Measurements from ENCODE around the gene ACP1.

ACP1 gene

DNA sequence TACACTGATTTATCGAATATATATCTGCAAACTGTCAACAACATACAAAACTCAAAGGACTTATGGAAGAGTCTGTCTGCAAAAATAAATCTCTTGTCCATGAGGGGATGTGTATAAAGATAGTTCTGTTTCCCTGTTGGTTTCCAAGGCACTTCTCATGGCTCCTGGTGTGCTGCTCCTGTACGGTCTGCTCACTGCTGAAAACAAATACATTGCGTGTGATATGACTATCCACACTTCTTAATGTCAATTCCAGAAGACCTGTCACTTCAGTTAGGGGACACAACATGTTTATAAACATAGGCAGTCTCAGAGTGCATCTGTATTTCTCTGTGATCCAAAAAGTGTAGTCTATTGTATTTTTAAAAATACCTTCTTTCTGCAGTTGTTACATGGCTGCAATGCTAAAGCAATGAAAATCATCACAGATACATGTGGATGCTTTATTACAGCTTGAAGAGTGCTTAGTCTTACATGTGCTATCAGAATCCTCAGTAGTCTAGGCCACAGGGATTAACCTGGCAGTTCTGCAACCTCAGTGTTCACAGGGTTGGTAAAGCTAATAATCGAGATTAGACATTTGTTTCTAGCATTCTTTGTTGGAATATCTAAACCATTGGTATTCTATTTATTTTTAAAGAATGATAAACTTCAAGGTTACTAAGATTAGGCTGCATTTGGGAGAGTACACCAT, 15.4 kb downstream of the ACP1 start:
- FAIRE-seq, result no peak
- no peak for DNase-seq (ENCODE audit: insufficient read length, low spot score)
- TF ChIP-seq, protein P1, sequence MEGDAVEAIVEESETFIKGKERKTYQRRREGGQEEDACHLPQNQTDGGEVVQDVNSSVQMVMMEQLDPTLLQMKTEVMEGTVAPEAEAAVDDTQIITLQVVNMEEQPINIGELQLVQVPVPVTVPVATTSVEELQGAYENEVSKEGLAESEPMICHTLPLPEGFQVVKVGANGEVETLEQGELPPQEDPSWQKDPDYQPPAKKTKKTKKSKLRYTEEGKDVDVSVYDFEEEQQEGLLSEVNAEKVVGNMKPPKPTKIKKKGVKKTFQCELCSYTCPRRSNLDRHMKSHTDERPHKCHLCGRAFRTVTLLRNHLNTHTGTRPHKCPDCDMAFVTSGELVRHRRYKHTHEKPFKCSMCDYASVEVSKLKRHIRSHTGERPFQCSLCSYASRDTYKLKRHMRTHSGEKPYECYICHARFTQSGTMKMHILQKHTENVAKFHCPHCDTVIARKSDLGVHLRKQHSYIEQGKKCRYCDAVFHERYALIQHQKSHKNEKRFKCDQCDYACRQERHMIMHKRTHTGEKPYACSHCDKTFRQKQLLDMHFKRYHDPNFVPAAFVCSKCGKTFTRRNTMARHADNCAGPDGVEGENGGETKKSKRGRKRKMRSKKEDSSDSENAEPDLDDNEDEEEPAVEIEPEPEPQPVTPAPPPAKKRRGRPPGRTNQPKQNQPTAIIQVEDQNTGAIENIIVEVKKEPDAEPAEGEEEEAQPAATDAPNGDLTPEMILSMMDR (IDR thresholded peaks at IDR 0.05; ENCODE audit: insufficient read depth, missing control alignments), result no peak

GRCh38 chr2:280650-281110, 15.9 kb downstream of the ACP1 start:
- no peak for FAIRE-seq
- TF ChIP-seq, protein P1 (IDR thresholded peaks at IDR 0.05; ENCODE audit: insufficient read depth, missing control alignments), result no peak
- DNase-seq (ENCODE audit: insufficient read length, low spot score), result no peak

DNA sequence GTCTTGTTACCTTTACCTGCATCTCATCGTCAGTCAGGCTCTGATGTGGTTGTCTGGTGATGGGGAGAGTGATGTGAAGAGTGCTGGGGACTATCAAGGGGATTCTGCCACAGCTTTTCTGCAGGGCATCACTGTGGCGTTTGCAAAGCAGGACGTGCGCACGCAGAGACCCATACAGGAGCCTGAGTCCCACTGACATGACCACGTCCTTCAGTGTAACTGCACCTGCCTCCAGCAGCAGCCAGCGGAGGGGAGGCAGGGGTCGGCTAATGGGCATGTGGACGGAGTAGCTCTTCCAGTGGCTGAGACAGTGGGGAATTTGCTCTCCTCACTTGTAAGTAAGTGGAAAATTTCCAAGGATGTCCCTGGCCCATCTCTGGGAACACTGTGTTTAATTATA, 16.6 kb downstream of the ACP1 start:
- TF ChIP-seq, protein P1 (IDR thresholded peaks at IDR 0.05; ENCODE audit: insufficient read depth, missing control alignments), result no peak
- DNase-seq (ENCODE audit: insufficient read length, low spot score) (no peak), FAIRE-seq (no peak)

GRCh38 chr2:282371-283263, 17.9 kb downstream of the ACP1 start:
- no peak for DNase-seq (ENCODE audit: insufficient read length, low spot score)
- TF ChIP-seq, protein P1 (IDR thresholded peaks at IDR 0.05; ENCODE audit: insufficient read depth, missing control alignments), result no peak
- no peak for FAIRE-seq

DNA sequence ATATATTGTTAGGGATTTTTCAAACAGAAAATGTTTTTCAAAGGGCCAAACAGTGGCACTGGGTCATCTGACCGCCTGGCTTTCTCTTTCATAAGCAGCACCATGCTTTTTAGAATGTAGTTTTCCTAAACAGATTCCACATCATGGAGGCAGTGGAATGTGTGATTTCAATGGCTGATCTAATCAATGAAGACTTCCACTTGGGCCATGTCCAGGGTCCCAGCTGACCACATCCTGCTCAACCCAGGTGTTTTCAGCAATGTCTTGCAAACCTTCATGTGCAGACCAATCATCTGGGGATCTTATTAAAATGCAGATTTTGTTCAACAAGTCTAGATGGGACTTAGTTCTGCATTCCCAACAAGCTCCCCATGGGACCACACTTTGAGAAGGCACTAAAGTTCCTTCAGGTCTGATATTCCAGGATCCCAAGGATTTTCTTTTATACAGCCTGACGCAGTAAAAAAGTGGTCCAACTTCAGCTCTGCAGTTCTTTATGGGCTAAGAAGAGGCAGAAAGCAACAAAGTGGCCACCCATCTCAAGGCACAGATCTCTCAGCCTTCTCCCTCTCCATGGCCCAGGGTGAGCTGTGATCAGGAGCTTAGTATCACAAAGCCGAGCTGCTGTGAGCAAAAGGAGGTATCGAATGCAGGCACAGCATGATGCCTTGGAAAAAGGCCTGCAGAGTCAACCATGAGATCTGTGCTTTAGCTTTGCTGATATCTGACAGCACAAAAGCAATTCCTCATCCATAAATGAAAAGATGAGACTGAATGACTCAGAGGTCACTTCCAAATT, 19.4 kb downstream of the ACP1 start:
- TF ChIP-seq, protein P1 (IDR thresholded peaks at IDR 0.05; ENCODE audit: insufficient read depth, missing control alignments), result no peak
- FAIRE-seq, result no peak
- DNase-seq (ENCODE audit: insufficient read length, low spot score), result no peak

GRCh38 chr2:284896-285492, 20.2 kb downstream of the ACP1 start:
- DNase-seq (ENCODE audit: insufficient read length, low spot score) (no peak), FAIRE-seq (no peak)

More at GRCh38 chr2:284896-285492, 20.2 kb downstream of the ACP1 start:
- TF ChIP-seq, protein P1 (IDR thresholded peaks at IDR 0.05; ENCODE audit: insufficient read depth, missing control alignments), result no peak

All from D721Med (cell line).